GM12878 (cell line): ENCODE data around the gene IRF4. TPM values are rescaled to one million over a fixed set of nuclear protein-coding genes. Genes with fewer than 3 reads are reported as not detected.

Experiments
- BCL3 ChIP-seq: IDR thresholded peaks from 2 replicates; pipeline ENCODE4 v1.6.1; 2011; ENCODE audit warnings: borderline replicate concordance, low read depth, mild to moderate bottlenecking, moderate library complexity, low read length; ENCODE audit not compliant: insufficient read depth, poor library complexity, severe bottlenecking
- BHLHE40 ChIP-seq, 2 experiments: fragments of 450-650 bp in 1 of 2; IDR thresholded peaks; 2 replicates each; pipeline ENCODE4 v1.6.1; 2011 to 2017; ENCODE audit warnings: low read depth in 2 of 2, borderline replicate concordance in 1 of 2, improper control_type of control experiment in 1 of 2, low read length in 1 of 2, mild to moderate bottlenecking in 1 of 2
- BRCA1 ChIP-seq: IDR thresholded peaks from 2 replicates; pipeline ENCODE4 v1.6.1; 2011; ENCODE audit warnings: low read depth, low read length, improper control_type of control experiment
- CHD2 ChIP-seq: IDR thresholded peaks from 2 replicates; pipeline ENCODE4 v1.6.1; 2011; ENCODE audit warnings: low read depth, low read length, improper control_type of control experiment, borderline replicate concordance
- CREB1 ChIP-seq: IDR thresholded peaks from 2 replicates; pipeline ENCODE4 v1.6.1; 2012; ENCODE audit warnings: low read depth, mild to moderate bottlenecking, inconsistent platforms
- CREM ChIP-seq: IDR thresholded peaks from 2 replicates; pipeline ENCODE4 v1.6.1; 2014; ENCODE audit warnings: antibody characterized with exemption, low read depth
- FOXM1 ChIP-seq: IDR thresholded peaks from 2 replicates; pipeline ENCODE4 v1.6.1; 2012; ENCODE audit warnings: low read depth, mild to moderate bottlenecking, inconsistent platforms, low read length, moderate library complexity
- HCFC1 ChIP-seq: fragments of 150-350 bp; IDR thresholded peaks from 2 replicates; pipeline ENCODE4 v1.6.1; 2014; ENCODE audit warnings: low read length
- HSF1 ChIP-seq: fragments of 150-350 bp; IDR thresholded peaks from 2 replicates; pipeline ENCODE4 v1.6.1; 2014; ENCODE audit warnings: mild to moderate bottlenecking, low read depth, low read length
- LARP7 ChIP-seq: fragments of 450-650 bp; IDR thresholded peaks from 2 replicates; pipeline ENCODE4 v1.6.1; 2017; ENCODE audit warnings: mild to moderate bottlenecking
- MEF2B ChIP-seq: fragments of 450-650 bp; IDR thresholded peaks from 2 replicates; pipeline ENCODE4 v1.6.1; 2018; ENCODE audit warnings: mild to moderate bottlenecking, moderate library complexity; ENCODE audit not compliant: partially characterized antibody, poor library complexity, severe bottlenecking
- MXI1 ChIP-seq: fragments of 150-350 bp; IDR thresholded peaks from 2 replicates; pipeline ENCODE4 v1.6.1; 2011; ENCODE audit warnings: low read depth, mild to moderate bottlenecking, inconsistent platforms, low read length, improper control_type of control experiment
- NFIC ChIP-seq: IDR thresholded peaks from 2 replicates; pipeline ENCODE4 v1.6.1; 2012; ENCODE audit warnings: low read depth, mild to moderate bottlenecking, inconsistent platforms, low read length, moderate library complexity
- NKRF ChIP-seq: fragments of 450-650 bp; conservative IDR thresholded peaks from 2 replicates; pipeline ENCODE4 v1.6.1; 2017; ENCODE audit warnings: mild to moderate bottlenecking, moderate library complexity
- POLR2A ChIP-seq: IDR thresholded peaks from 2 replicates; pipeline ENCODE4 v1.6.1; 2011; ENCODE audit warnings: low read depth, mild to moderate bottlenecking, low read length
- POLR2AphosphoS2 ChIP-seq: IDR thresholded peaks from 2 replicates; pipeline ENCODE4 v1.6.1; 2011; ENCODE audit warnings: low read depth, mild to moderate bottlenecking, low read length, improper control_type of control experiment, moderate library complexity
- RELA ChIP-seq: fragments of 450-650 bp; IDR thresholded peaks from 2 replicates; pipeline ENCODE4 v1.8.0; 2014; ENCODE audit warnings: borderline replicate concordance; ENCODE audit not compliant: partially characterized antibody
- SIN3A ChIP-seq: IDR thresholded peaks from 2 replicates; pipeline ENCODE4 v1.6.1; 2012; ENCODE audit warnings: low read depth, low read length, improper control_type of control experiment
- SMAD1 ChIP-seq: fragments of 450-650 bp; IDR thresholded peaks from 2 replicates; pipeline ENCODE4 v1.6.1; 2018; ENCODE audit warnings: mild to moderate bottlenecking, low read depth; ENCODE audit not compliant: partially characterized antibody
- SMC3 ChIP-seq: IDR thresholded peaks from 2 replicates; pipeline ENCODE4 v1.6.1; 2011; ENCODE audit warnings: low read length, improper control_type of control experiment, borderline replicate concordance
- STAT3 ChIP-seq: IDR thresholded peaks from 2 replicates; pipeline ENCODE4 v1.6.1; 2011; ENCODE audit warnings: low read depth, low read length, improper control_type of control experiment
- TAF1 ChIP-seq: IDR thresholded peaks from 2 replicates; pipeline ENCODE4 v1.6.1; 2011; ENCODE audit warnings: mild to moderate bottlenecking, low read depth, low read length, borderline replicate concordance
- ZBED1 ChIP-seq: IDR thresholded peaks from 2 replicates; pipeline ENCODE4 v1.6.1; 2016; ENCODE audit warnings: borderline replicate concordance
- ZNF274 ChIP-seq: IDR thresholded peaks from one replicate; pipeline ENCODE4 v1.8.0; 2011; ENCODE audit not compliant: insufficient read length, insufficient read depth
- polyA plus RNA-seq, 11 experiments: library from polyadenylated mRNA; depleted of rRNA in 4 of 11; unstranded in 6 of 11; stranded (reverse) in 5 of 11; fragments of >200 nt; fragmentation: Nextera tagmentation in 4 of 11; fragmentation: Illumina TruSeq in 1 of 11; extraction: Ambion mirVana in 4 of 11; extraction: Trizol in 1 of 11; gene quantifications; 1 replicate in 1 of 11; 2 replicates in 10 of 11; pipeline versions ENCODE4 v1.2.1 to v1.2.3, GENCODE V29; 2011 to 2016; ENCODE audit warnings: inconsistent platforms in 2 of 11, missing spikeins in 2 of 11, low read depth in 1 of 11
- total RNA-seq, 4 experiments: library from RNA; depleted of rRNA in 3 of 4; stranded (reverse); fragments of >200 nt in 3 of 4; fragmentation: Illumina TruSeq in 1 of 4; extraction: Trizol in 1 of 4; gene quantifications; 2 replicates each; pipeline versions ENCODE4 v1.2.1 to v1.2.3, GENCODE V29; 2013 to 2021

Gene IRF4
- total and polyA plus RNA-seq, 10 of the 15 experiments (the other 5 are each of a cell fraction or from before 2014, with no cell fraction given), result 50.0 to 495 (median 257) TPM

- peak in 1 of 2 experiments; percentile 29; a peak in 1 of 4 replicates for TF ChIP-seq BHLHE40 (IDR thresholded peaks at IDR 0.05; ENCODE audit: borderline replicate concordance in 1 of 2, low read depth in 2 of 2, low read length in 1 of 2)
- no peak for TF ChIP-seq HSF1
- TF ChIP-seq CREB1, result 0 out of 2 replicates have a peak, but pooled peaks have one; percentile 51
- no peak for TF ChIP-seq FOXM1
- no peak for TF ChIP-seq STAT3
- no peak for TF ChIP-seq BRCA1
- TF ChIP-seq LARP7, result peak; percentile 82
- TF ChIP-seq TAF1, result peak; percentile 99
- peak; percentile 77 for TF ChIP-seq POLR2A
- TF ChIP-seq NFIC, result peak; percentile 53; the same call in 1 of the 2 replicates
- 0 out of 2 replicates have a peak, but pooled peaks have one; percentile 20 for TF ChIP-seq CHD2
- peak; percentile 44 for TF ChIP-seq RELA
- TF ChIP-seq NKRF, result peak; percentile 81; the same call in 1 of the 2 replicates
- TF ChIP-seq SIN3A, result peak; percentile 86
- peak; percentile 37 for TF ChIP-seq BCL3
- no peak for TF ChIP-seq ZNF274
- no peak for TF ChIP-seq MEF2B
- peak; percentile 99 for TF ChIP-seq POLR2AphosphoS2
- peak; percentile 95 for TF ChIP-seq SMAD1
- peak; percentile 97 for TF ChIP-seq ZBED1
- peak; percentile 10; the same call in 1 of the 2 replicates for TF ChIP-seq SMC3
- TF ChIP-seq HCFC1, result peak; percentile 27
- TF ChIP-seq MXI1, result peak; percentile 62
- TF ChIP-seq CREM, result 0 out of 2 replicates have a peak, but pooled peaks have one; percentile 44
Measured at GRCh38 chr6:391559-392440, at the start of gene IRF4 (continued).
